SH-SY5Y (cell line): ENCODE measurements around the gene PSKH1.

Experiments
- GATA2 ChIP-seq: IDR thresholded peaks from 2 replicates; pipeline ENCODE4 v1.6.1; 2011; ENCODE audit warnings: mild to moderate bottlenecking, low read depth, low read length
- GATA3 ChIP-seq: IDR thresholded peaks from 2 replicates; pipeline ENCODE4 v1.6.1; 2011; ENCODE audit warnings: low read depth, mild to moderate bottlenecking, low read length, moderate library complexity

DNA sequence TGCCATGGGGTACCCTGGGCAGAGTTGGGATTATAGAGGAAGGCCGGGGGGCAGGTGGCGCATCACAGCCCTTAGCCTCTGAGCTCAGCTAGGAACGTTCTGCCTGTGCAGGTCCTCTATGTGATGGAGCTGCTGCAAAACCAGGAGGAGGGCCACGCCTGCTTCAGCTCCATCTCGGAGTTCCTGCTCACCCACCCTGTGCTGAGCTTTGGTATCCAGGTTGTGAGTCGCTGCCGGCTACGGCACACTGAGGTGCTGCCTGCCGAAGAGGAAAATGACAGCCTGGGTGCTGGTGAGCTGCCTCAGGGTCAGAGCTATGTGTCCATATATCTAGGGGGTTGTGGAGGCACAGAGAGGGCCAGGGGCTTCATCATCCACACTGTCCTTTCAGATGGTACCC lies 14.2 kb upstream of the PSKH1 start:
- no peak for TF ChIP-seq GATA2
- TF ChIP-seq GATA3, result no peak
